NCI-H1694 treated with DMSO at 0.1 percent for 48 hours (cell line): ENCODE measurements around the gene RNASEL.
A peak's percentile ranks its signal among the peaks of the same experiment; 100 is the strongest.
"Not testable (repeated sequence)": the region's sequence is repeated elsewhere in the genome, so short reads cannot be mapped to it uniquely, and the experiment has no call there.

Source experiments
- DNase-seq: peaks from one replicate; lab custom pipeline; 2025; lab: John Stamatoyannopoulos, UW

The RNASEL gene, protein sequence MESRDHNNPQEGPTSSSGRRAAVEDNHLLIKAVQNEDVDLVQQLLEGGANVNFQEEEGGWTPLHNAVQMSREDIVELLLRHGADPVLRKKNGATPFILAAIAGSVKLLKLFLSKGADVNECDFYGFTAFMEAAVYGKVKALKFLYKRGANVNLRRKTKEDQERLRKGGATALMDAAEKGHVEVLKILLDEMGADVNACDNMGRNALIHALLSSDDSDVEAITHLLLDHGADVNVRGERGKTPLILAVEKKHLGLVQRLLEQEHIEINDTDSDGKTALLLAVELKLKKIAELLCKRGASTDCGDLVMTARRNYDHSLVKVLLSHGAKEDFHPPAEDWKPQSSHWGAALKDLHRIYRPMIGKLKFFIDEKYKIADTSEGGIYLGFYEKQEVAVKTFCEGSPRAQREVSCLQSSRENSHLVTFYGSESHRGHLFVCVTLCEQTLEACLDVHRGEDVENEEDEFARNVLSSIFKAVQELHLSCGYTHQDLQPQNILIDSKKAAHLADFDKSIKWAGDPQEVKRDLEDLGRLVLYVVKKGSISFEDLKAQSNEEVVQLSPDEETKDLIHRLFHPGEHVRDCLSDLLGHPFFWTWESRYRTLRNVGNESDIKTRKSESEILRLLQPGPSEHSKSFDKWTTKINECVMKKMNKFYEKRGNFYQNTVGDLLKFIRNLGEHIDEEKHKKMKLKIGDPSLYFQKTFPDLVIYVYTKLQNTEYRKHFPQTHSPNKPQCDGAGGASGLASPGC

DNA sequence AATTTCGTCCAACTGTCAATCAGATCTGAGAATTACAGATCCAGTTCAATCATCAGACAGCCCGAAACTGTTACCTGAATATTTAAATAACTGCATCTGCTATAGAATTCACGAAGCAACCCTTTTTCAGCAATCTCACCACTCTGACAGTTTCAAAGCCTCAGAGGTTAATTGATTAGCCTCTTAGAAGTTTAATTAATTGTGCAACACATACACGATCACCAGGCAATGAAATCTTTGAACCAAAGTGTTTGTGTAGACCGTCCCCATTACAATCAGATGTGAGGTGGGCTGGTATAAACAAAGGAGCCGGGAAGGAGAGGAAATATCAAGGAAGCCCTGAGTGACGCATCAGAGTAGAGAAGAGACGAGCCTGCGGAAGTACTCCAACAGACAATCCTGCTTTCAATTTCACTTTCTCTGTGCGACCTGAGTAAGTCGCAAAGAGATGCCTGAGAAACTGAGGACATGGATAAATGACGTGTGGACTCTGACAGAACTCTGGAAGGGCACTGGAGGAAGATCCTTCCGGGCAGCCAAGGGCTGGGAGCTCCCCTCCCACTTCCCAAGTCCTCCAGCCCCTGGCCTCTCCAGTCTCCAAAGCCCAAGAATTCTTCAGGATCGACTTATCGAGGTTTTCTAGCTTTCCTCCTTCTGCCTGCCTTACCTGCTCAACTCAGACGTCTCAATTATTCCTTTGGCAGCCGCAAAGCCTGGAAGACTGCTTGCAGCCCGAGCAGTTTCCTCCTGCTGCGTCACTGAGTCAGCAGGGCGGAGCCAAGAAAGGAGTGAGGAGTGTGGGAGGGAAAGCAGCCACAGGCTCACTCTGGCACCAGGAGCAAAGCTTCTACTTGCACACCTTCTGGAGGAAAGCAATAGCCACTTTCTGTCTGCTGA lies at the start of gene RNASEL:
TSS of gene RNASEL (minus strand) at position 757 of the 897 bp plus-strand sequence. CDS start 2,450 bp downstream, outside the sequence.
- DNase-seq, result no peak

DNA sequence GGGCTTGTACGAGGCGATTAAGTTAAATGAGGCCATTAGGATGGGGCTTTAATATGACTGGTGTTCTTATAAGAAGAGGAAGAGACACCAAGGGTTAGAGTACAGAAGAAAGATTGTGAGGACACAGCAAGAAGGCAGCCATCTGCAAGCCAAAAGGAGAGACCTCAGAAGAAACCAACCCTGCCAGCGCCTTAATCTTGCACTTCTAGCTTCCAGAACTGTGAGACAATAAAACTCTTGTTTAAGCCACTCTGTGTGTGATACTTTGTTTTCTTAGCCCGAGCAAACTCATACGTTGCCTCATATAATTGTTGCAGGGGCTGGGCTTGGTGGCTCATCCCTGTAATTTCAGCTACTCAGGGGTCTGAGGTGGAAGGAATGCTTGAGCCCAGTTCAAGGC lies 48.7 kb upstream of the RNASEL start:
- no peak for DNase-seq

DNA sequence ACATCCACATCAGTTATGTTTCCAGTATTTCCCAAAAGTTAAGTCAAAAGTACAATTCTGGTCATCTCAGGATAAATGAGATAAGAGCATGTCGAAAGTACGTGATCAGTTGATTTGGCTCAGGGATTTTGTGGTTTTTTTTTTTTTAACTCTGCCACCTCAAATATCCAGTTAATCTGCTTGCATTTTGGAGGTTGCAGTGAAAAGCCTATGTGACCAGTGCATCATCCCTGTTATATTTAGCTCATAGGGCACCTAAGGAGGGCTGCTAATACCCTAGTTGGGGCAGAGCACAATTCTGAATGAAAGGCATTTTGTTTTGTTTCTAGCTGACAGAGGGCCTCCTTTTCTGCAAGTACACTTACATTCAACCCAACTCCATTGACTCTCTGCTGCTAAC lies 46.8 kb upstream of the RNASEL start:
- no peak for DNase-seq

DNA sequence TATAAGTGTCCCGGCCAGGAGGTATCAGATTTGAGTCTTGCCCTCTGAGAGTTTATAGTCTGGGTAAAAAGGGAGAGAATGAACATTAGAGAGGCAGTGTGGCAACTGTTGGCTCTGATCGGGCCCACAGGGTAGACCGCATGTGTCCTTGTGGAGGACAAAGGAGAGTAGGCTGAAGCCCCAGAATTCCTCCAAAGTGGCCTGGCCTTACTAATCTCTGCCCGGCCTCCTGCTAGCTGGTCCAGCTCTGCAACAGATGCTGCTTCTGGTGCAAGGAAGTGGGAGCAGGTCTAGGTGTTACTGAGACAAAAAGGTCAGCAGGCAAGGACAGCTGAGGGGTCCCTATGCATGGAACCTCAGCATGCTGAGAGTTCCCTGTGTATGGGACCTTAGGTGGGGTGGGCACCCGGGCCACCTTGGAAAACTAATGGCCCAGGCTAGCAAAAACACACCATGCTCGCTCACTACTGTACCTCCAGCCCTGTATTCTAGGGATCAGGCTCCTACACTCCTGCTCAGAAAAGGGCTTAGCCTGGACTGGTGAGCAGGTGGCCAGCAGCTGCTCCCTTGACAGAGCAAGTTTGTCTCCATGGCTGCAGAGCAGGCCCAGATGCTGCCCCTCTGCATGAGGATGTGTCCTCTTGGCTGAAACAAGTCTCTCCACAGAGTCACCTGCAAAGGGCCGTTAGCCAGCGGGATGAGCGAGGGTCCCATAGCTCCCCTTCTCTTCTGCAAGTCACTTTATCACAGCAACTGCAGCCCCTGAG lies 45.4 kb upstream of the RNASEL start:
- DNase-seq, result peak; percentile 86

DNA sequence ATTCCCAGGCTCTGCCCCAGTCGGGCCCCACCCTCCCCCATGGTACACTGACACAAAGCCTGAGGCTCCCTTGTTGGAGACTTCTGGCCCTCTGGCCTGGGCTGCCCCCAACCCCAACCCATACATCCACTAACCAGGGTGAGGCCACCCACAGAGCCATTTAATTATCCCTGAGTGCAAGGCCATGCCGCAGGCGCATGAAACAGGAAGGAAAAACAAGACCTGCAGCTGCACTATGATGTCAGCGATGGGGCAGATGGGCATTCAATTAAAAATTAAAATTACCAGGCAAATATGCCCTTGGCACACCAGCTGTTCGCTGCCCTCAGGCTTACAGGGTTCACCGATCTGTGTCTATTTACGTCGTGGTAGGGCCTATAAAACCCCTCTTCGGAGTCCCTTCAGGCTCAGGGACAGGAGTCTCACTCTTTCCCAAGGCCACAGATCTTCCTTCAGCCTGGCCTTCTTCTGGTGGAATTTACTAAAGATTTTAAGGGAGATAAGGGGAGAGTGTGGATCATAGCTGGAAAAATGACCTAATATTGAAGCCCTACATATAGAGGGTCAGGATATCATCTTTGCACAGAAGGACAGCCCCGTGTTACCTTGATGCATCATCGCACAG lies 44.7 kb upstream of the RNASEL start:
- DNase-seq, result peak; percentile 98

DNA sequence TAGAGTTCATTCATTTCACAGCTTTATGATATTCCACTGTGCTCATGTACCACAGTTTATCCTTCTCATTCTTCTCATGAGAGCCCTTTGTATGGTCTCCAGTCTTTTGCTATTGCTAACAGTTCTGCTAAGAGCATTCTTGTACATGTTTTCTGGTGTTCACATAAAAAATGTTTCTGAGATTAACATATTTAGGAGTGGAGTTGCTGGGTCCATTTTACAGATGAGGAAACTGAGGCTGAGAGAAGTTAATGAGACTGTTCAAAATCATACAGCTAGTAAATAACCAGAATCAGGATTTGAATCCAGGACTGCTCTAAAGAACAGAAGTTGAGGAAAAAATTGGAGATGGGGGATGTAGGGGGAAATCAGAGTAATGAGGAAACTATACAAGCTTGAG lies 44.0 kb upstream of the RNASEL start:
- no peak for DNase-seq

DNA sequence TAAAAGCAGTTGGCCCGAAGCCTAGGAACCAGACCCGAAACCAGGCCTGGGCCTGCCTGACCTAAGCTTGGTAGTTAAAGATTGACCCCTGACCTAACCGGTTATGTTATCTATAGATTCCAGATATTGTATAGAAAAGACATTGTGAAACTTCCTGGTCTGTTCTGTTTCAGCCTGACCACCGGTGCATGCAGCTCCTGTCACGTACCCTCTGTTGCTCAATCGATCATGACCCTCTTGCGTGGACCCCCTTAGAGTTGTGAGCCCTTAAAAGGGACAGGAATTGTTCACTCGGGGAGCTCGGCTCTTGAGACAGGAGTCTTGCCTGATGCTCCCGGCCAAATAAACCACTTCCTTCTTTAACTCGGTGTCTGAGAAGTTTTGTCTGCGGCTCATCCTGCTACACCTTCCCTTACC lies 43.4 kb upstream of the RNASEL start:
- not testable (repeated sequence) for DNase-seq

DNA sequence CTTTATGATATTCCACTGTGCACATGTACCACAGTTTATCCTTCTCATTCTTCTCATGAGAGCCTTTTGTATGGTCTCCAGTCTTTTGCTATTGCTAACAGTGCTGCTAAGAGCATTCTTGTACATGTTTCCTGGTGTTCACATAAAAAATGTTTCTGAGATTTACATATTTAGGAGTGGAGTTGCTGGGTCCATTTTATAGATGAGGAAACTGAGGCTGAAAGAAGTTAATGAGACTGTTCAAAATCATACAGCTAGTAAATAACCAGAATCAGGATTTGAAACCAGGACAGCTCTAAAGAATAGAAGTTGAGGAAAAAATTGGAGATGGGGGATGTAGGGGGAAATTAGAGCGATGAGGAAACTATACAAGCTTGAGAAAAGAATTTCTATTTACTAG lies 42.9 kb upstream of the RNASEL start:
- no peak for DNase-seq

DNA sequence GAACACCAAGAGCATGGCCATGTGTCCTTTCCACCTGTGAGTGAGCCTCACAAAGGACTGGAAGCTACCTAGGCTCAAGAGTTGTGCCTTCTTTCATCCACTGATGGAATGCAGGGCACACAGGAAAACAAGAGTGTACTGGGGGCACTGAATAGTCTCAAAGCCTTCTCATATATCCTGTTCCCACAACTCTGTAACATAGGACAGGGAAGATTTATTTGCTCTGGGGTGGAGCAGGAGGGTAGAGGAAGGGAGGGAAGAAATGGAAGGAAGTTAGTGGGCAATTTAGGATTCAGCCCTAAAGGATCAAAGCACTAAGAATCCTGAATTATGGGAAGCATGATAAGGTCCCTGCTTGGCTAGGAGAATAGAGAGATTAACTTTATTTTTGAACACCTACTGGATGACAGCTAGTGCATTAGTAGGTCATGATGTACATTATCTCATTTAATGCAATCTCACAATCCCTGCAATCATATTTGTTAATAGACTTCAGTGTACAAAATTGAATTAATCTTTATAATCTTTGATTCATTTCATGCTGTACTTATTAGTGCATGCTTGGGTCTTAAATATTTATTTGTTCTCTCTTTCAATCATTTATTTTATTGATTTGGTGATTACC lies 42.1 kb upstream of the RNASEL start:
- no peak for DNase-seq

DNA sequence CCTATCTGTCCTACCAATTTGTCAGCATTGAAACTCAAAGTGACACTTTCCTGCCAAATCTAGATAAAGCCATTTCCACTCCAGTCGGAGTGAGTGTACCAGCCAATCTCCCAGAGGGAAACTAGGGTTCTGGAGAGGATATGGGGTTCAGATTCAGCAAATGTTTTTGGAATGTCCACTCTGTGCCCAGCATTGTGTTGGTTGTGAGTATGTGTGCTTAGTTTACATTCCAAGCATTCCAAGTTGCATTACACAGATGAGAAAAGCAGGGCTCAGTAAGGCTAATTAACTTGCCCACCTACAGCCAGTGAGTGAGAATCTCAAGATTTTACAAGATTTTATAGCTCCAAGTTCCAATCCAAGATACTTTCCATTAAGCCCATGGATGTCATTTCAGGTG lies 41.5 kb upstream of the RNASEL start:
- DNase-seq, result no peak

DNA sequence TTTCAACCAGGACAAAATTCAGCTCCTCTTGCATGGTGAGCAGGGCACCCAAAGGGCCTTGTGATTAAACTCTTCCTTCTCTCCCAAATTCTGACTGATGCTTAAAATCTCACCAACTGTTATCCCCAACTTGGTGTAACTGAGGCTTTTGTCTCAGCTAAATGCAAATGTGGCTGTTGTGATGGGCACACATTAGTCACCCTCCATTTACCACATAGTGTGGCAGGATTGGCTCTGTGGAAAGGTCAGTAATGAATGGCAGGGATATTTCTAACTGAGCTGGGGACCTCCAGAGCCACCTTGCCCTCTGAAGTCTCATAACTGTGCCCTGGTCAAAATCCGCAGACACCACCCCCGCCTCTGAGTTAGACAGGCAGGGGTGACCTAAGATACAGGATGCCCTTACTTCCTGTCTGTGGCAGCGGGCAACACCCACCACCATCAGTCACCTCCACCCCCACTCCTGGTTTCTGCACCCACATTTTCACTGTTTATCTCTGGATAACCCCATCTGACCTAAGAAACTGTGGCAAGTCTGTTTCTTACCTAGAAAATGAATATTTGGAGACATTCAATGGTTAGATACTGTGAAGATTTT lies 40.5 kb upstream of the RNASEL start:
- no peak for DNase-seq

DNA sequence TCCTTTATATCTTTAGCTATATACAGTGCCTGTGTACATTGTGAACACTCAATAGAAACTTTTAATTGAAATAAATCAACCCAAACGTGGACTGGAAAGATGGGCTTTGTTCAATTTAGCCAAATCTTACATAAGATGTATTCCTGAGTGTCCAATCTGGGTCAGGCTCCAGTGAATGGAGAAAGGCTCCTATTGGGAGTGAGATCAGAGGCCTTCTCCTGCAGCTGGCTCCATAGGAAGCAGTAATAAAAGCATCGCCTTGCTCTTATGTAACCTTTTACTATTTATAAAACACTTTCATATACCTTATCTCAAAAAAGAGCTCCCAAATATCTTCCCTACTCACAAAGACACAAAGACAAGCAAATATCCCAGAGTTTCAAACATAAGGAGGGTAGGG lies 40.0 kb upstream of the RNASEL start:
- no peak for DNase-seq

DNA sequence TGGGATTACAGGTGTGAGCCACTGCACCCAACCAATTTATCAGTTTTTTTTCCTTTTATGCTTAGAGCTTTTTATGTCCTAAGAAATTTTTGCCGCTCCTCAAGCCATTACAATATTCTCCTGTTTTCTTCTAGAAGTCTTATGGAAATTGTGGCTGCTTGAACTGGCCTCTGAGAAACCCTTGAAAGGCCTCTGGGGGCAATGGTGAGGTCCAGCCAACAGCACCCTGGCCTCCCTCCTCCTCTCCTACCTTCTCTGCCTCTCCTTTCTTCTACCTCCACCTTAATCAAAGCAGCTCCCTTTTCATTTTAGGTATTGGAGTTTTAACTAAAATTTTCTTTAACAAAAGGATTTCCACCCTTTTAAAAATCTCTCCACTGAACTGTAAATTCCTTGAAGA lies 39.6 kb upstream of the RNASEL start:
- no peak for DNase-seq

DNA sequence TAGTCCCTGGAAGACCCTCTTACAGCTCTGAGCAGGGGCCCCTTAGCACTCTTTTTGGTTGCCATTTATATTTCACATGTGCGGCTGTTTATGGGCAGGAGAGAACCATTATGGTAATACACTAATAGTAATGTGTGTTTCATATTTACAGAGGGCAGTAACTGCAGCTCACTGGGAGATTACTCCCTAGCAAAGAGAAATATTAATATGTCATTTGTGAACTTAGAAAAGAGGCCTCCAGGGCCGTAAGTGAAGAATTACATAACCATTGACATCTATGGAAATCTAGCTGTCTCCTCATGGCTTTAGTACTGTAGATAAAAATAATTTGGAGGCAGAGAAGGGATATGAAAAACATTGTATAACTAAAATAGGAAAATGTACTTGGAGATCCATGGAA lies 38.6 kb upstream of the RNASEL start:
- DNase-seq, result no peak

DNA sequence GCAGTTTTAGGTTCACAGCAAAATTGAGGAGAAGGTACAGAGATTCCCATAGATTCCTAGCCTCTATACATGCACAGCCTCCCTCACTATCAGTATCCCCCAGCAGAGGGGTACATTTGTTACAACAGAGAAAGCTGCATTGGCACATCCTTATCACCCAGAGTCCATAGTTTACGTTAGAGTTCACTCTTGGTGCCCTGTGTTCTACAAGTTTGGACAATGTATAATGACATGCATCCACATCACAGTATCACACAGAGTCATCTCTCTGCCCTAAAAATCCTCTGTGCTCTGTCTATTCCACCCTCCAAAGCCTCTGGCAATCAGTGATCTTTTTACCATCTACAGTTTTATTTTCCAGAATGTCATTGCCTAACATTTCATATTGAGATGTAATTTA lies 37.5 kb upstream of the RNASEL start:
- DNase-seq, result no peak

DNA sequence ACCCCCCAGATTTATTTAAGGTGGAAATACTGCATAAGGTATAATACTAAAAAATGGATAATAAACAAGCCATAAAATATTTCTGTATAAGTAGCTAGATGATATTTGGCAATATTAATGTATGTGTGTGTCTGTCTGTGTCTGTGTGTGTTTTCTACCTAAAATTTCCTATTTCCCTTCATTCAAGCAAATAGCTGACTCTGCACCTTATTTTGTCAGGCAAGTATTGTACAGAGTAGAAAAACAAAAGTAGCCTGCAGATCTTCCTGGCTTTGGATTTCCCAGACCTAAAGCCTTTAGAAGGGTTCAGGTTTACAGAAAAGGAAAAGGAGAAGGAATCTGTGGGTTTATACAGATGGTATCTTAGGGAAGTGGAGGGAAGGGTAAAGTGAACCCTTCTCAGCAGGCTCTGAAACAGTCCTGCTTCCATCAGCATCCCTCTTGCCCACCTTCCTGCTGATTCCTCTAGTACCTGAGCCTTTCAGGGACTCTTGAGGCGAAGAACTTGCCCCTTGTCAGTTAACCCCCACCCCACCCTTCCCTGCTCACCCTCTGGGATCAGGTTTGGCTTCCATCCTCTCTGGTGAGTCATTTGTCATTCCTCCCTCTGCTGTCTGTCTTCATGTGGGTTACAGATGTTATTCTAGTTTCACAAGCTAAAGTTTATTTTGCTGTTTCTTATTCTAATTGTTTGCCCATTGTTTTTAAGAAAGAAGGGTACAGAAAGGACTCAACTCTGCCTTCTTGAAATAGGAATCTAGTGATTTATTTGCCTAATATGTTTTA lies 36.9 kb upstream of the RNASEL start:
- DNase-seq, result no peak

DNA sequence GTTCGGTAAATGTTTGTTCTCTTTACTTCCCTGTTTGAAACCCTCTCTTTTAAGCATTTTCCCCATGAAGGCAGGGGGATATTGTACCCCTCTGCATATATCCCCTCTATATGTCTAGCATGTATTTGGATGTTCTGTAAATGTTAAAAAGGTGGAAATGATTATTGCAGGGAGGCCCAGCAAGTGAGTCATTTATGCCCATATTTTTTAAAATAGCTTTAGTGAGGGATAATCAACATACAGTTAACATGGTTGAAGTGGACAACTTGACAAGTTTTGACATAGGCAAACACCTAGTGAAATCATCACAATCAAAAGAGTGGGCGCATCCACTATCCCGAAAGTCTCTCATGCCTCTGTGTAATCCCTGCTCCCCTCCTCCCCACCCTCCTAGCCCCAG lies 36.0 kb upstream of the RNASEL start:
- DNase-seq, result no peak

DNA sequence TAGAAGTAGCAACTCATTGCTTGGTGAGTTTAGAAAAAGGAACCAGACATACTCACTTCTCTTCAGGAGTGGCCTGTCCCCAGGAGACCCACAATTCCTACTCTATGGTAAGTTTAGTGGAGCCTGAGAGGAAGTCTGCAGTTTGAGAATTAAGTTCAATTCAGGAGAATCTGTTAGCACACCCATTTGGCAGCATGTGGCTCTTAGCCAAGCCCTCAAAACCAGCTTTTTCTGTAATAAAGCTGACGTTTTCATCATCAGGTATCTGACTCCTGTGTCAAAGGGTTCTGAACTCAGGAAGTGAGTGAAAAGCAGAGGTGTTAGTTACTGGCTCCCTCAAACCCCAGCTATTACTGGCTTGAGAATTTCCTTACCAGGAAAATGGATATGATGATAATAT lies 35.5 kb upstream of the RNASEL start:
- peak; percentile 41 for DNase-seq

DNA sequence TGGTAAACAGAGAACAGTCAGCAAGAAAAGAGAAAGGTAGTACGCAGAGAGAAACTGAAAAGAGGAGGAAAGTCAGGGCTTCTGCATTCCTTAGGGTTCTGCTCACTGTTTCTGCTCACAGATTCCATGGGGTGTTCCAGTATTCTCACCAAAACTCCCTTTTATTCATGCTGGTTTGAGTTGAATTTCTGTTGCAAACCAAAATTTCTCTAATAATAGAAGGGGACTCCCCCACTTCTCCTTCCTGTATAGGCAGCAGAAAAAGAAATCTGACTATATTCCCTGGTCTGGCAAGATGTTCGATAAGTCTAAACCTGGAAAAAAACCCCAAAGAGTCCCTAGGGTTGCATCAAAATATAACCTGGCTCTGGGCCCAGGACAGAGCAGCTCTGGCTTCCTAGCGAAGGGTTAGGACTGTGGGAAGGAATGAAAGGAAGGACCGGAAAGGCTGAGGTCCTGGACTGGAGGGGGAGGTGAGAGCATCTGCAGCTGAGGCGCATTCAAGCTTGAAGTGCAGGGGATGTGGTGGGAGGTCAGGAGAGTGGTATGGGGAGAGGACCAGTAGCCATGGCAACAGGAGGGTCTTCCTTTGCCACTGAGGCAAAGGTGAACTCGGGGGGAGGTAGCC lies 34.0 kb upstream of the RNASEL start:
- no peak for DNase-seq
